ENCODE measurements around the gene STK17B.

The STK17B gene

GRCh38 chr2:196183172-196183473 lies 11.7 kb upstream of the STK17B start:
- Histone ChIP-seq H3K4me1 (ENCODE audit: insufficient read depth, low read length, poor library complexity, severe bottlenecking) (peaks cover 54% of the 10 kb centered on the region), H4K20me1 (ENCODE audit: insufficient read depth, low read length, poor library complexity, severe bottlenecking) (no peaks in the 10 kb centered on the region), H2AFZ (ENCODE audit: low read length) (no peak overlapping the region), H3K9ac (ENCODE audit: low read depth, low read length, poor library complexity, severe bottlenecking) (peak overlapping the region; percentile 59), H3K4me2 (ENCODE audit: low read depth, low read length, poor library complexity, severe bottlenecking) (peak overlapping the region; percentile 72), H3K27me3 (ENCODE audit: insufficient read depth, low read length, poor library complexity, severe bottlenecking) (no peaks in the 10 kb centered on the region), H3K79me2 (ENCODE audit: insufficient read depth, low read length) (no peaks in the 10 kb centered on the region), H3F3A (ENCODE audit: low read depth) (peaks cover 9% of the 10 kb centered on the region; the same call in 1 of the 2 replicates), H3K36me3 (ENCODE audit: insufficient read depth, low read length) (no peaks in the 10 kb centered on the region), H3K9me2 (replicated peaks; ENCODE audit: low read depth, low read length) (no peaks in the 10 kb centered on the region; the same call in 1 of the 2 replicates), H3K9me3 (ENCODE audit: insufficient read depth, low read depth, low read length) (no peaks in the 10 kb centered on the region), H3K4me3 (ENCODE audit: low read length, poor library complexity, severe bottlenecking) (peak overlapping the region; percentile 44)
- TF ChIP-seq EZH2phosphoT487 (IDR thresholded peaks at IDR 0.05; ENCODE audit: borderline replicate concordance) (no peak), CTCF (conservative IDR thresholded peaks at IDR 0.05; ENCODE audit: low read length) (no peak)

- no peaks in the 10 kb centered on the region for H3K79me2 ChIP-seq (ENCODE audit: insufficient read depth, low read length)
- no peaks in the 10 kb centered on the region; the same call in 1 of the 2 replicates for H3K9me2 ChIP-seq (replicated peaks; ENCODE audit: low read depth, low read length)
- H4K20me1 ChIP-seq (ENCODE audit: insufficient read depth, low read length, poor library complexity, severe bottlenecking) = no peaks in the 10 kb centered on the region
- H3K9ac ChIP-seq (ENCODE audit: low read depth, low read length, poor library complexity, severe bottlenecking) = peak overlapping the region; percentile 59
- peak overlapping the region; percentile 72 for H3K4me2 ChIP-seq (ENCODE audit: low read depth, low read length, poor library complexity, severe bottlenecking)
- peaks cover 56% of the 10 kb centered on the region for H3K4me1 ChIP-seq (ENCODE audit: insufficient read depth, low read length, poor library complexity, severe bottlenecking)
- peaks cover 9% of the 10 kb centered on the region; the same call in 1 of the 2 replicates for H3F3A ChIP-seq (ENCODE audit: low read depth)
- H3K4me3 ChIP-seq (ENCODE audit: low read length, poor library complexity, severe bottlenecking) = peak overlapping the region; percentile 49
- H3K9me3 ChIP-seq (ENCODE audit: insufficient read depth, low read depth, low read length) = no peaks in the 10 kb centered on the region
- no peaks in the 10 kb centered on the region for H3K36me3 ChIP-seq (ENCODE audit: insufficient read depth, low read length)
- no peak for TF ChIP-seq CTCF (conservative IDR thresholded peaks at IDR 0.05; ENCODE audit: low read length)
- TF ChIP-seq EZH2phosphoT487 (IDR thresholded peaks at IDR 0.05; ENCODE audit: borderline replicate concordance) = no peak
- no peaks in the 10 kb centered on the region for H3K27me3 ChIP-seq (ENCODE audit: insufficient read depth, low read length, poor library complexity, severe bottlenecking)
- no peak overlapping the region for H2AFZ ChIP-seq (ENCODE audit: low read length)
Observed at GRCh38 chr2:196182439-196183171, 11.2 kb upstream of the STK17B start.

- Histone ChIP-seq H2AFZ (ENCODE audit: low read length) (no peak overlapping the region), H3K36me3 (ENCODE audit: insufficient read depth, low read length) (no peaks in the 10 kb centered on the region), H3K4me1 (ENCODE audit: insufficient read depth, low read length, poor library complexity, severe bottlenecking) (peaks cover 67% of the 10 kb centered on the region), H3K9me2 (replicated peaks; ENCODE audit: low read depth, low read length) (no peaks in the 10 kb centered on the region; the same call in 1 of the 2 replicates), H3F3A (ENCODE audit: low read depth) (peaks cover 14% of the 10 kb centered on the region), H3K4me3 (ENCODE audit: low read length, poor library complexity, severe bottlenecking) (peak overlapping the region; percentile 49), H4K20me1 (ENCODE audit: insufficient read depth, low read length, poor library complexity, severe bottlenecking) (no peaks in the 10 kb centered on the region), H3K79me2 (ENCODE audit: insufficient read depth, low read length) (no peaks in the 10 kb centered on the region), H3K27me3 (ENCODE audit: insufficient read depth, low read length, poor library complexity, severe bottlenecking) (no peaks in the 10 kb centered on the region), H3K9ac (ENCODE audit: low read depth, low read length, poor library complexity, severe bottlenecking) (peak overlapping the region; percentile 59), H3K4me2 (ENCODE audit: low read depth, low read length, poor library complexity, severe bottlenecking) (peak overlapping the region; percentile 72), H3K9me3 (ENCODE audit: insufficient read depth, low read depth, low read length) (no peaks in the 10 kb centered on the region)
- TF ChIP-seq EZH2phosphoT487 (IDR thresholded peaks at IDR 0.05; ENCODE audit: borderline replicate concordance) = no peak
Observed at GRCh38 chr2:196181484-196181883, 10.1 kb upstream of the STK17B start.

- H3K9me3 ChIP-seq (ENCODE audit: insufficient read depth, low read depth, low read length) = no peaks in the 10 kb centered on the region
- no peaks in the 10 kb centered on the region for H3K9me2 ChIP-seq (replicated peaks; ENCODE audit: low read depth, low read length)
- peak overlapping the region; percentile 19 for H3K9ac ChIP-seq (ENCODE audit: low read depth, low read length, poor library complexity, severe bottlenecking)
- peaks cover 20% of the 10 kb centered on the region for H3F3A ChIP-seq (ENCODE audit: low read depth)
- peaks cover 84% of the 10 kb centered on the region for H3K4me1 ChIP-seq (ENCODE audit: insufficient read depth, low read length, poor library complexity, severe bottlenecking)
- H3K4me2 ChIP-seq (ENCODE audit: low read depth, low read length, poor library complexity, severe bottlenecking) = peak overlapping the region; percentile 59
- peaks cover 5% of the 10 kb centered on the region for H3K79me2 ChIP-seq (ENCODE audit: insufficient read depth, low read length)
- no peaks in the 10 kb centered on the region for H3K27me3 ChIP-seq (ENCODE audit: insufficient read depth, low read length, poor library complexity, severe bottlenecking)
- H2AFZ ChIP-seq (ENCODE audit: low read length) = no peak overlapping the region
- TF ChIP-seq CTCF (conservative IDR thresholded peaks at IDR 0.05; ENCODE audit: low read length) (no peak), EZH2phosphoT487 (IDR thresholded peaks at IDR 0.05; ENCODE audit: borderline replicate concordance) (no peak)
- H4K20me1 ChIP-seq (ENCODE audit: insufficient read depth, low read length, poor library complexity, severe bottlenecking) = no peaks in the 10 kb centered on the region
- H3K36me3 ChIP-seq (ENCODE audit: insufficient read depth, low read length) = no peaks in the 10 kb centered on the region
- H3K4me3 ChIP-seq (ENCODE audit: low read length, poor library complexity, severe bottlenecking) = peak overlapping the region; percentile 34
Observed at GRCh38 chr2:196177124-196177523, 5.7 kb upstream of the STK17B start.
